HepG2 (cell line): ENCODE results near the gene ITGAE. TPM values are rescaled to one million over a fixed set of nuclear protein-coding genes. Genes with fewer than 3 reads are reported as not detected.

Experiments used
- HNF4A ChIP-seq: sonication (generic); formaldehyde crosslinking; IDR thresholded peaks from 2 replicates; pipeline ENCODE4 v1.4.0; 2020; ENCODE audit warnings: missing genetic modification reagents
- HOMEZ ChIP-seq: IDR thresholded peaks from 2 replicates; pipeline ENCODE4 v1.6.1; 2016; ENCODE audit warnings: low read depth
- IRF1 ChIP-seq: sonication (generic); formaldehyde crosslinking; IDR thresholded peaks from 2 replicates; pipeline ENCODE4 v1.4.0; 2020; ENCODE audit warnings: low read depth, mild to moderate bottlenecking, missing genetic modification reagents
- MYC ChIP-seq: sonication (generic); formaldehyde crosslinking; IDR thresholded peaks from 2 replicates; pipeline ENCODE4 v1.9.0; 2021; ENCODE audit warnings: missing genetic modification reagents, borderline replicate concordance
- PAXIP1 ChIP-seq: sonication (generic); formaldehyde crosslinking; conservative IDR thresholded peaks from 2 replicates; pipeline ENCODE4 v1.4.0; 2020; ENCODE audit warnings: mild to moderate bottlenecking, missing genetic modification reagents, moderate library complexity
- RBM39 ChIP-seq: fragments of 200-400 bp; formaldehyde crosslinking; IDR thresholded peaks from one replicate; pipeline ENCODE4 v1.6.1; 2018; ENCODE audit warnings: antibody characterized with exemption, mild to moderate bottlenecking, low read depth, low read length; ENCODE audit not compliant: poor library complexity, severe bottlenecking
- TARDBP ChIP-seq: sonication (generic); formaldehyde crosslinking; IDR thresholded peaks from 2 replicates; pipeline ENCODE4 v1.8.0; 2022; ENCODE audit warnings: mild to moderate bottlenecking, missing genetic modification reagents
- TFAP4 ChIP-seq: sonication (generic); IDR thresholded peaks from 2 replicates; pipeline ENCODE4 v1.6.1; 2016; ENCODE audit warnings: low read depth, borderline replicate concordance
- ZNF431 ChIP-seq: sonication (generic); formaldehyde crosslinking; IDR thresholded peaks from 2 replicates; pipeline ENCODE4 v1.9.0; 2022; ENCODE audit warnings: missing genetic modification reagents, low read depth, mild to moderate bottlenecking, borderline replicate concordance
- ZNF574 ChIP-seq: sonication (generic); formaldehyde crosslinking; IDR thresholded peaks from 2 replicates; pipeline ENCODE4 v1.4.0; 2020; ENCODE audit warnings: missing genetic modification reagents
- ZNF605 ChIP-seq: sonication (generic); formaldehyde crosslinking; IDR thresholded peaks from 2 replicates; pipeline ENCODE4 v1.8.0; 2022; ENCODE audit warnings: mild to moderate bottlenecking, missing genetic modification reagents
- ZNF678 ChIP-seq: sonication (generic); formaldehyde crosslinking; IDR thresholded peaks from 2 replicates; pipeline ENCODE4 v1.4.0; 2020; ENCODE audit warnings: mild to moderate bottlenecking, missing genetic modification reagents
- ZNF710 ChIP-seq: sonication (generic); formaldehyde crosslinking; IDR thresholded peaks from 2 replicates; pipeline ENCODE4 v1.5.0; 2020; ENCODE audit warnings: mild to moderate bottlenecking, missing genetic modification reagents, borderline replicate concordance
- ZNF747 ChIP-seq: sonication (generic); formaldehyde crosslinking; IDR thresholded peaks from 2 replicates; pipeline ENCODE4 v1.8.1; 2023; ENCODE audit warnings: missing genetic modification reagents, mild to moderate bottlenecking, borderline replicate concordance
- polyA plus RNA-seq, 8 experiments: library from polyadenylated mRNA; depleted of rRNA in 3 of 8; stranded (reverse) in 7 of 8; unstranded in 1 of 8; fragments of >200 nt; fragmentation: Illumina TruSeq in 4 of 8; extraction: Trizol in 4 of 8; gene quantifications; 2 replicates each; pipeline versions ENCODE4 v1.2.1 to v1.2.3, GENCODE V29; 2011 to 2016; ENCODE audit warnings: low read depth in 4 of 8, missing spikeins in 1 of 8, mixed read lengths in 1 of 8; ENCODE audit not compliant: insufficient read depth in 1 of 8
- total RNA-seq, 5 experiments: library from RNA; depleted of rRNA; stranded (reverse); fragments of >200 nt; fragmentation: Illumina TruSeq; extraction: Trizol; gene quantifications; 2 replicates each; pipeline ENCODE4 v1.2.3, GENCODE V29; 2016; ENCODE audit warnings: low read depth in 1 of 5

ITGAE gene
- total and polyA plus RNA-seq, 2 of the 13 experiments (the other 11 are each of a cell fraction or from before 2014, with no cell fraction given) = 42.3 to 49.0 TPM

GRCh38 chr17:3667366-3668278 is 133.4 kb downstream of the ITGAE start (continued):
- TF ChIP-seq HOMEZ (CRISPR knock-in tag) (0 out of 2 replicates have a peak, but pooled peaks have one; percentile 11), ZNF574 (CRISPR knock-in tag) (peak; percentile 42), RBM39 (no peak), ZNF431 (CRISPR knock-in tag) (peak; percentile 87; the same call in 1 of the 2 replicates), PAXIP1 (CRISPR knock-in tag) (peak; percentile 80), ZNF747 (peak; percentile 42; the same call in 1 of the 2 replicates), ZNF678 (no peak), ZNF605 (peak; percentile 58; the same call in 1 of the 2 replicates), MYC (CRISPR knock-in tag) (peak; percentile 24; the same call in 1 of the 2 replicates), HNF4A (CRISPR knock-in tag) (peak; percentile 26; the same call in 1 of the 2 replicates), ZNF710 (CRISPR knock-in tag) (peak; percentile 13; the same call in 1 of the 2 replicates), IRF1 (CRISPR knock-in tag) (no peak), TFAP4 (peak; percentile 62; the same call in 1 of the 2 replicates), TARDBP (peak; percentile 69)
